ENCODE measurements around the gene MYD88.

- no peak for TF ChIP-seq CTCF (IDR thresholded peaks at IDR 0.05; ENCODE audit: insufficient read depth, low read depth, low read length)
- TF ChIP-seq EZH2 (IDR thresholded peaks at IDR 0.05; ENCODE audit: insufficient read depth, low read length) = no peak
These were observed 42.6 kb upstream of the MYD88 start for GRCh38 chr3:38095669-38096483.

All from astrocyte (in vitro differentiated cells and primary cell).